Stimulated activated naive B cell treated with anti-CD40 and anti-IgM and Interleukin-4, amounts not matched to agents 10 μg/mL and 1 μg/mL and 100 μg/mL, for 72 hours (primary cell): ENCODE data around the gene NPPA.

ENCODE experiments used
- ATAC-seq, 2 donors: fragments of 150-1000 bp; cut with Tn5 transposase; replicated peaks; 2 replicates each; pipeline ENCODE4 v1.10.0; 2021; ENCODE audit warnings: moderate library complexity in 1 of 2
- DNase-seq: peaks from one replicate; pipeline ENCODE4 v3.0.0; 2021
- H3K27ac Mint-ChIP-seq: one replicate; pipeline ENCODE4 v1.8.0; 2022; ENCODE audit warnings: mild to moderate bottlenecking, mixed read lengths
- H3K27me3 Mint-ChIP-seq, 2 donors: one replicate each; pipeline ENCODE4 v1.8.0; 2022; ENCODE audit warnings: mixed read lengths in 2 of 2
- H3K36me3 Mint-ChIP-seq, 2 donors: one replicate each; pipeline ENCODE4 v1.8.0; 2022; ENCODE audit warnings: mixed read lengths in 2 of 2, mild to moderate bottlenecking in 1 of 2
- H3K4me1 Mint-ChIP-seq, 2 donors: one replicate each; pipeline ENCODE4 v1.8.0; 2022; ENCODE audit warnings: mixed read lengths in 2 of 2, mild to moderate bottlenecking in 1 of 2
- H3K4me3 Mint-ChIP-seq, 2 donors: one replicate each; pipeline ENCODE4 v1.8.0; 2022; ENCODE audit warnings: mild to moderate bottlenecking in 2 of 2, mixed read lengths in 2 of 2, moderate library complexity in 1 of 2
- H3K9me3 Mint-ChIP-seq, 2 donors: one replicate each; pipeline ENCODE4 v1.8.0; 2022; ENCODE audit warnings: mixed read lengths in 2 of 2, mild to moderate bottlenecking in 1 of 2

NPPA gene

DNA sequence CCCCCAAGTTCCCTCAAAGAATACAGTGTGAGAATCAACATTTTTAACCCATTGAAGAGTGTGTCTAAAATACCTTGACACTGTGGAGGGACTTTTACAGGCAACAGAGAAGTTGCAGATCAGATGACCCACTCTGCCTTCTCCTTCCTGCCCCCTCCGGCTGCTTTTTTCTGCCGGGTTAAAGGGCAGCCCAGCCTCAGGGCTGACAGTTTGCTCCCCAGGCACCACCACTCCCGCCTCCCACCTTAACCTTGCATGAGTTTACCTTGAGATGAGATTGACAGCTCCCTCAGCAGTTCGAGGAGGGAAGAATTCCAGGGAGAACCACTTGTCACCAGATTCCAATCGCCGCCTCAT is 45.0 kb downstream of the NPPA start:
- Mint-ChIP-seq H3K27ac (peak overlapping the region; percentile 88), H3K9me3 (no peaks in the 10 kb centered on the region), H3K27me3 (no peaks in the 10 kb centered on the region), H3K4me3 (peak overlapping the region; percentile 89 to 90), H3K4me1 (peaks cover 24 to 55% of the 10 kb centered on the region in 2 donors), H3K36me3 (peaks cover 36 to 59% of the 10 kb centered on the region in 2 donors)
- ATAC-seq (no peak), DNase-seq (no peak)

DNA sequence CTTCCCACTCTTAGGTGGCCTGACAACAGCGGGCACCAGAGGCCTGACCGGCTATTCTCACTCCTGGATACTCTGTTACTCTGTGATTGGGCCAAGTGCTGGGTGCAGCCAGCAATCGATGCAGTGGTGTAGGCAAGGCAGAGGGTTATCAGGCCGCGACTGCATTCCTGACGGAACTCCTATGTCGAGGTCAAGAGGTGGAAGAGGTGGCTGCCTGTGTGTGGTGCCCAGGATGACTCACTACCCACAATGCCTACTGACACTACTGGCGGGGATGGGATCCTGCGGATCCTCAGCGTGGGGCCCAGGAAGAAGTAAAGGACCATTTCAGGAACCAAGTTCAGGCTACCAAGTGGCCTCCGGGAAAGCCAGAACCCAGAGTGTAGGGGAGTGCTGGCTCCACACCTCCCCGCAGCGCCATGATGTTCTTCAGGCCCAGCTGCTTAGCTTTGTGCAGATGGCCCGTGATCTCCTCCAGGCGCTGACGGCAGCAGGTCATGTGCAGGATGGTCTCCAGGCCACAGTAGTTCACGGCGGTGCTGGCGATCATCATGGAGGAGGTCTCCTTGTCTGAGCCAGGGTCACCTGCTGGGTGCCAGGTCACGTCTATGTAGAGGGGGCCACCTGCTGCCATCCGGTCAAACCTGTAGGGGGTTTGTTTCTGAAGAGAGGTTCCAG is 46.7 kb downstream of the NPPA start:
- H3K36me3 Mint-ChIP-seq, result peaks cover 41 to 61% of the 10 kb centered on the region in 2 donors
- no peaks in the 10 kb centered on the region for H3K27me3 Mint-ChIP-seq
- H3K4me1 Mint-ChIP-seq, result peaks cover 25 to 53% of the 10 kb centered on the region in 2 donors
- peak overlapping the region in 1 of 2 donors; percentile 61 for H3K4me3 Mint-ChIP-seq
- ATAC-seq (no peak), DNase-seq (no peak)
- H3K9me3 Mint-ChIP-seq, result no peaks in the 10 kb centered on the region
- peak overlapping the region; percentile 51 for H3K27ac Mint-ChIP-seq

DNA sequence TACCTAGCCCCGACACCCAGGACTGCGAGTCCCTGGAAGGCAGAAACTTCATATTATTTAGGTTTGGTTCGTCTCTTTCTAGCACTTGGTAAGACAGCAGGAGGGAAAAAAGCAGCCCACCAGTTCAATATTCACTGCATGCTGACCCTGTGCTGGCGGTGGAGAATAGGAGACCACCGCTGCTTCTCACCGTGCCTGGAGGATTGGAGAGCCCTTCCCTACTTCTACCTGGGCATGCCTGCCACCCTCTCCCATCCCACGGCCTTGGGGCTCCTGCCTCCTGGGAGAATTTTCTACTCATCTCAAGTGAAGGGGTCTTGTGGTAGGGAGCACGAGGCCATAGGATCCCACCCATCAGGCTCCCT is 47.2 kb downstream of the NPPA start:
- Mint-ChIP-seq H3K36me3 (peaks cover 46 to 66% of the 10 kb centered on the region in 2 donors), H3K4me1 (peaks cover 25 to 53% of the 10 kb centered on the region in 2 donors), H3K4me3 (no peak overlapping the region), H3K27ac (no peak overlapping the region), H3K27me3 (no peaks in the 10 kb centered on the region), H3K9me3 (no peaks in the 10 kb centered on the region)
- ATAC-seq (no peak), DNase-seq (no peak)

- peaks cover 25 to 53% of the 10 kb centered on the region in 2 donors for H3K4me1 Mint-ChIP-seq
- no peak for ATAC-seq
- no peak for DNase-seq
- H3K27me3 Mint-ChIP-seq, result no peaks in the 10 kb centered on the region
- peaks cover 47 to 70% of the 10 kb centered on the region in 2 donors for H3K36me3 Mint-ChIP-seq
- no peak overlapping the region for H3K4me3 Mint-ChIP-seq
- no peak overlapping the region for H3K27ac Mint-ChIP-seq
- H3K9me3 Mint-ChIP-seq, result no peaks in the 10 kb centered on the region
Observed at GRCh38 chr1:11799896-11800295, 47.7 kb downstream of the NPPA start.

DNA sequence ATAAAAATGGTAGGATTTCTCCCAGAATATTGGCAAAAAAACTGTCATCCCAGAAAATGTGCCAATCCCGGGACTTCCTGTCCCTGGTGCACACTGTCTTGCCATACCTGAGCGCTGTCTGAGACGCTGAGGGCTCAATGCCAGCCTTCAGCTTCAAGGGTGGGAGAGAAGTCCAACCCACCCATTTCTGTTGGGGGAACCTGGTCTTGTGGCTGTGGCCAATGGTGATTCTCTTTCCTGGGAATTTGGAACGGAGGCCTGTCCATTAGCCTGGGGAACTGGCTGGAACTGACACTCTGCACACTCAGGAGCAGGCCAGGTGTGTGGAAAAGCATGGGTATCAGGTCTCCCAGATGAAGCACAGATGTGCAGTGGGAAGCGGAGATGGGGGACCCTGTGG is 48.5 kb downstream of the NPPA start:
- H3K4me3 Mint-ChIP-seq, result no peak overlapping the region
- peak overlapping the region; percentile 79 for H3K27ac Mint-ChIP-seq
- no peaks in the 10 kb centered on the region for H3K27me3 Mint-ChIP-seq
- ATAC-seq, result no peak
- H3K36me3 Mint-ChIP-seq, result peaks cover 54 to 73% of the 10 kb centered on the region in 2 donors
- peaks cover 24 to 45% of the 10 kb centered on the region in 2 donors for H3K4me1 Mint-ChIP-seq
- no peaks in the 10 kb centered on the region for H3K9me3 Mint-ChIP-seq
- no peak for DNase-seq

DNA sequence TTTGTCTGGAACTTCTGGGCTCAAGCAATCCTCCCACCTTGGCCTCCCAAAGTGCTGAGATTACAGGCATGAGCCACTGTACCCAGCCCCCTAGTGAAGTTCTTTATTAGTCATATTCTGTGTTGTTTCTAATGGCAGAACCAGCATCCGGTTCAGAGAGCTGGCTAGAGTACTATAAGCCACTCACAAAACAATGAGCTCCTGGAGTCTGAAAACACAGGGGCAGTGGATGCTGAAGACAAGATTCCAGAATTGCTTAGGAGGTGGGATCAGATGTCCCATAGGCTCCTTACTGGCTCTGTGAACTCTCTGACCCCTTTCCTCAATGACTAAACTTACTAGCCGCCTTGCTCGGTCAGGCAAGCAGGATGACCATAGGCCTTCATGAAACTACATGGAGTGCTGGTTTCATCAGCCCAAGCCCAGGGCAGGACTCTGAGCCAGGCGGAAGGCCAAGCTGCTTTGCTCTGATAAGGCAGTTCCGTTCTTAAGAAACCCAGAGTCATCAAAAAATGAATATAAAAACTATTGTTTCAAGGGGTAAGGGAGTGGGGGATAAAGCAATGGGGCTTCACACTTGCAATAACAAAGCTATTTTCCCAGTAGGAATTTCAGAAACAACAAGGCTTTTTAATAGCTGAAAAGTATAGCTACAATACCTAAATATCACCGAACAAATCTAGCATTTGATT is 49.9 kb downstream of the NPPA start:
- Mint-ChIP-seq H3K4me3 (no peak overlapping the region), H3K9me3 (no peaks in the 10 kb centered on the region), H3K4me1 (peaks cover 12 to 32% of the 10 kb centered on the region in 2 donors), H3K27me3 (no peaks in the 10 kb centered on the region), H3K36me3 (peaks cover 48 to 64% of the 10 kb centered on the region in 2 donors), H3K27ac (no peak overlapping the region)
- ATAC-seq (no peak), DNase-seq (no peak)

- Mint-ChIP-seq H3K4me3 (peak overlapping the region in 1 of 2 donors; percentile 41), H3K27ac (peak overlapping the region; percentile 20)
Observed at GRCh38 chr1:11796036-11796828, 51.4 kb downstream of the NPPA start.

More at GRCh38 chr1:11796036-11796828, 51.4 kb downstream of the NPPA start:
- no peaks in the 10 kb centered on the region for H3K27me3 Mint-ChIP-seq
- ATAC-seq (peak; percentile 65 to 77), DNase-seq (no peak)
- H3K36me3 Mint-ChIP-seq, result peaks cover 53 to 68% of the 10 kb centered on the region in 2 donors
- H3K9me3 Mint-ChIP-seq, result no peaks in the 10 kb centered on the region
- H3K4me1 Mint-ChIP-seq, result peaks cover 18 to 32% of the 10 kb centered on the region in 2 donors
